Measurements from ENCODE around the gene NISCH.

- TF ChIP-seq CTCF (conservative IDR thresholded peaks at IDR 0.05; ENCODE audit: low read depth, low read length) (no peak), EZH2phosphoT487 (IDR thresholded peaks at IDR 0.05; ENCODE audit: borderline replicate concordance, low read length) (no peak)
Observed at GRCh38 chr3:52452570-52453221, 2.7 kb upstream of the NISCH start.

Measured in PC-3 (cell line).